ENCODE measurements around the gene TBC1D22A. TPM values are rescaled to one million over a fixed set of nuclear protein-coding genes. Genes with fewer than 3 reads are reported as not detected.

TBC1D22A gene
- total RNA-seq, 2 donors from 2014 or later = 28.9 to 31.3 TPM

DNA sequence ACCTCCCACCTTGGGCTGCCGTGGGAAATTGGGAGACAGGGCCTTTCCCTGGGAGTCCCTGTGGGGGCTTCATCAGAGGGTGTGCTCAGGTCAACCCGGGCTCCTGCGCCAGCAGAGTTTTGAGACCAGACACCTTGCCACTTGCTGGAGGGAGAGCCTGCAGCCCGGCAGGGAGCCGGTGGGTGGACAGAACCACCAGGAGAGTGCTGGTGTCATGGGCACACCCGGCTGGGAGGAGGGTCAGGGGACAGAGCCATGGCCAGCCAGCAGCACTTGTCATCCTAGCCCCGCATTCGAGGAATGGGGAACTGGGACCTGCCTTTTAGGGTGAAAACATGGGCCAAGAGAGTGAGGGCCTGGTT, 209.3 kb downstream of the TBC1D22A start:
- Histone ChIP-seq H3K4me1 (ENCODE audit: control insufficient read depth in 1 of 2, low read depth in 2 of 2) (peaks cover 0 to 2% of the 10 kb centered on the region in 2 donors), H3K27me3 (replicated peaks; ENCODE audit: insufficient read depth) (no peaks in the 10 kb centered on the region), H3K27ac (no peak overlapping the region), H3K4me3 (no peak overlapping the region), H3K36me3 (peaks cover 9% of the 10 kb centered on the region), H3K9me3 (no peaks in the 10 kb centered on the region)
- ATAC-seq (ENCODE audit: insufficient number of reproducible peaks, low FRiP score, low read depth) (no peak), DNase-seq (ENCODE audit: low spot score) (no peak)
- TF ChIP-seq, protein P1, sequence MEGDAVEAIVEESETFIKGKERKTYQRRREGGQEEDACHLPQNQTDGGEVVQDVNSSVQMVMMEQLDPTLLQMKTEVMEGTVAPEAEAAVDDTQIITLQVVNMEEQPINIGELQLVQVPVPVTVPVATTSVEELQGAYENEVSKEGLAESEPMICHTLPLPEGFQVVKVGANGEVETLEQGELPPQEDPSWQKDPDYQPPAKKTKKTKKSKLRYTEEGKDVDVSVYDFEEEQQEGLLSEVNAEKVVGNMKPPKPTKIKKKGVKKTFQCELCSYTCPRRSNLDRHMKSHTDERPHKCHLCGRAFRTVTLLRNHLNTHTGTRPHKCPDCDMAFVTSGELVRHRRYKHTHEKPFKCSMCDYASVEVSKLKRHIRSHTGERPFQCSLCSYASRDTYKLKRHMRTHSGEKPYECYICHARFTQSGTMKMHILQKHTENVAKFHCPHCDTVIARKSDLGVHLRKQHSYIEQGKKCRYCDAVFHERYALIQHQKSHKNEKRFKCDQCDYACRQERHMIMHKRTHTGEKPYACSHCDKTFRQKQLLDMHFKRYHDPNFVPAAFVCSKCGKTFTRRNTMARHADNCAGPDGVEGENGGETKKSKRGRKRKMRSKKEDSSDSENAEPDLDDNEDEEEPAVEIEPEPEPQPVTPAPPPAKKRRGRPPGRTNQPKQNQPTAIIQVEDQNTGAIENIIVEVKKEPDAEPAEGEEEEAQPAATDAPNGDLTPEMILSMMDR (IDR thresholded peaks at IDR 0.05) = no peak

DNA sequence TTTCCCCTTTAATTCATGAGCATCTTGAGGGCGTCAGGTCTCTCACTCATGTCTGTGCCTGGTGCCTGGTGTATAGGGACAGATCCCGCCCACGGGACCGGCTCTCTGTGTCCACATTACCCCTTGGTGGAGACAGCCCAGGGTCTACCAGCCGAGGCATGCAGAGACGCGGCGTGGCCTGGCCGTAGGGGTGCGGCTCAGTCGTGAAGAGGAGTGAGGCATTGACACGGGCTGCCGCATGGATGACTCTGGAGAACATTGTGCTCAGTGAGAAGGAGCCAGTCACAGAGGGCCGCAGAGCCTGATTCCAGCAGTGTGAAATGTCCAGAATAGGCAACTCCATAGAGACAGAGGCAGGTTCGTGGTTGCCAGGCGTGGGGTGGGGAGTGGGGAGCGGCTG, 209.8 kb downstream of the TBC1D22A start:
- no peak for DNase-seq (ENCODE audit: low spot score)
- H3K9me3 ChIP-seq = no peaks in the 10 kb centered on the region
- no peak overlapping the region for H3K4me3 ChIP-seq
- TF ChIP-seq, protein P1 (IDR thresholded peaks at IDR 0.05) = no peak
- H3K27me3 ChIP-seq (replicated peaks; ENCODE audit: insufficient read depth) = no peaks in the 10 kb centered on the region
- ATAC-seq (ENCODE audit: insufficient number of reproducible peaks, low FRiP score, low read depth) = no peak
- H3K36me3 ChIP-seq = peaks cover 9% of the 10 kb centered on the region
- H3K4me1 ChIP-seq (ENCODE audit: control insufficient read depth in 1 of 2, low read depth in 2 of 2) = peaks cover 0 to 2% of the 10 kb centered on the region in 2 donors
- no peak overlapping the region for H3K27ac ChIP-seq

DNA sequence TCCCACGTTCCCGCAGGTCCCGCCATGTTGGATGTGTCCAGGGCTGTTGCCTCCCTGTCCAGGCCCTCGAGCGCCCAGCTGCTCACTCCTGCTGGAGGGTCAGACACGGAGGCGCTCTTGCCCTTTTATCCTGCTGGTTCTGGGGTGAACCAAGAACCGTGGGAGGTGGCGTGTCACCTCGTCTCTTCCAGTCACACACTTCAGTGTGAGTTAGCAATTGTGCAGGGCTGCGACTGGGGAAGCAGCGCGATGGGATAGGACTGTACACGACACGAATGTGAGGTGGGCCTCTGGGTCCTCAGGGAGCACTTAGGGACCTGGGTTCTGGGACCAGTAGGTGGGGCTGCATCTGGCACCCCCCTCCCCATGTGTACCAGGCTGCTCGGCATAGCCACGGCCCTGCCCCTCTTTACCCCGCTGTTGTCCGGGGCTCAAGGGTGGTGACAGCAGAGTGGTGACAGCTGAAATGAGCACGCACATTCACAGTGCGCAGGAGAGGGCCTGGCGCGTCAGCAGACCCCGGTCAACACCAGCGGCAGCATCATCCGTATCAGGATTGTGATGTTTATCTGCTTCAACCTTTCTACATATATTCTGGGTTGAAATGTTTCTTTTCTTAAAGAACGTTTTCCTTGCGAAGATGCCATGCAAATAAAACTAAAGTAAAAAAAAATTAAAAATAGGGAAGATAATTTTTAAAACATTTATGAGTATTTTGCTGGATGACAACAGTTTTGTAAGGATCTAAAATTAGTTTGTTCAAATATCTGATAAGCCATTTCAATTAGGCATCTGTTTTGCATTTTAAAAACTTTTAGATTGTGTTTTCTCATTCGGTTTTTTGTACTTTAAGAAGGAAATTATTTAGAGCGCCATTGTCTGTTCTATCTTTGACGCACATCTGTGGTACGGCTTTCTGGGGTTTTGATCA, 210.7 kb downstream of the TBC1D22A start:
- H3K4me3 ChIP-seq = no peak overlapping the region
- ATAC-seq (ENCODE audit: insufficient number of reproducible peaks, low FRiP score, low read depth) = no peak

DNA sequence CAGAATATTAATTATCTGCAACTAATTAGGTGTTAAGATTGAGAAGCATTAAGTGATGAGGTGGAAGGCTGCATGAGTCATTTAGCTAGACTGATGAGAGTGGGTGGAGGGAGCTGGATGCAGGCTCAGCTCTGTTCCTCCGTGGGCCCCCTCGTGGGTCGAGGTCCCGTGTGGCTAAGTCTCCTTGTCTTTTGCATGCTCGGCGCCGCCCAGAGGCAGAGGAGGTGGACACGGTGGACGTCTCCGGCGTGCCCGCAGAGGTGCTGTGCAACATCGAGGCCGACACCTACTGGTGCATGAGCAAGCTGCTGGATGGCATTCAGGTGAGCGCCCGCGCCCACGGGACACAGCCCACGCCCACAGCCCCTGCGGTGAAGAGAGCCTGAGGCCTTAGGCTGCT, 211.6 kb downstream of the TBC1D22A start:
- DNase-seq (ENCODE audit: low spot score) = no peak
- no peak for ATAC-seq (ENCODE audit: insufficient number of reproducible peaks, low FRiP score, low read depth)
- H3K4me1 ChIP-seq (ENCODE audit: control insufficient read depth in 1 of 2, low read depth in 2 of 2) = peaks cover 0 to 2% of the 10 kb centered on the region in 2 donors
- no peaks in the 10 kb centered on the region for H3K27me3 ChIP-seq (replicated peaks; ENCODE audit: insufficient read depth)
- no peaks in the 10 kb centered on the region for H3K9me3 ChIP-seq
- no peak overlapping the region for H3K27ac ChIP-seq
- TF ChIP-seq, protein P1 (IDR thresholded peaks at IDR 0.05) = no peak
- peaks cover 9% of the 10 kb centered on the region for H3K36me3 ChIP-seq
- no peak overlapping the region for H3K4me3 ChIP-seq

More for the DNA sequence above, 210.7 kb downstream of the TBC1D22A start:
- DNase-seq (ENCODE audit: low spot score) = no peak
- no peak overlapping the region for H3K27ac ChIP-seq
- H3K4me1 ChIP-seq (ENCODE audit: control insufficient read depth in 1 of 2, low read depth in 2 of 2) = peaks cover 0 to 2% of the 10 kb centered on the region in 2 donors
- H3K36me3 ChIP-seq = peaks cover 9% of the 10 kb centered on the region
- H3K9me3 ChIP-seq = no peaks in the 10 kb centered on the region
- TF ChIP-seq, protein P1 (IDR thresholded peaks at IDR 0.05) = no peak
- no peaks in the 10 kb centered on the region for H3K27me3 ChIP-seq (replicated peaks; ENCODE audit: insufficient read depth)

DNA sequence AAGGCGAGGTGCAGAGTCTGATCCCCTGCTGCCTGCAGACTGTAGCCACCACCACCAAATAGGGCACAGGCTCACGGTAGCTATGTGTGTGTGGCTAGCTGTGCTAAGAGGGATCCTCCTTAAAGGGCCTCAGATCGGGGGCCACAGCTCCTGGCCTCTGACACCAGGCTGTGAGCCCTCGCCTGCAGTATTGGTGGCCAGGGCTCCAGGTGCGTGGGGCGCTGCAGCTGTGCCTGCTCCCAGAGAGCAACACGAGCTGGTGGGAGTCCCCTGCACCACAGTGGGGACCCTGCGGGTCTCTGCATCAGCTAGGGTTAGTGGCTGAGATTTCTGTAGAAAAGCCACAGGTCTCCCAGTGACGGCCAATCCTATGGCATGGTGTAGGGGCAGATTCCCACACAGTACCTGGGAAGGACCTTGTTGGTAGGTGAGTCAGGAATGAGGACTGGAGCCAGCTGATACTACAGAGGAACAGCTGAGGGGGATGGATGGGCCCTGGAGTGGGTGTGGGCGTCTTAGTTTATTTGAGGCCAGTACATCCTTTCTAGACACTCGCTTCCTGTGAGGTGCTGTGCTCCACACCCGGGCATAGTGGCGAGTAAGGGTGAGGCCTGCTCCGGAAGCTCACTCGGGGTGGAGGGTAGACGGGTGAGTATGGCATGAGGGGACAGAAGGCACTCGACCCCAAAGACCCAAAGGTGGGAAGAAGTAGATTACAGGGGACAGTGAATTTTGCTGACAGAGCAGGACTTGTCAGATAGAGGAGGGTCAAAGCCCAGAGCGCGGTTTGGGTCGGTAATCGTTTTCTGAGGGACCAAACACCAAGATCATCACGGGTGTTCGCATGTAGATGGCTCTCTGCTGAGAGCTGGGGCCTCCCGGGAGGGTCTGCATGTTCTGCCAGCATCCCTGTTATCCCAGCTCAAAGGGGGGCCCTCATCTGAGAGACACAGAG, 212.5 kb downstream of the TBC1D22A start:
- Histone ChIP-seq H3K27me3 (replicated peaks; ENCODE audit: insufficient read depth) (no peaks in the 10 kb centered on the region), H3K27ac (no peak overlapping the region), H3K36me3 (peaks cover 15% of the 10 kb centered on the region), H3K9me3 (no peaks in the 10 kb centered on the region), H3K4me1 (ENCODE audit: control insufficient read depth in 1 of 2, low read depth in 2 of 2) (peaks cover 0 to 2% of the 10 kb centered on the region in 2 donors), H3K4me3 (no peak overlapping the region)
- TF ChIP-seq, protein P1 (IDR thresholded peaks at IDR 0.05) = no peak
- no peak for DNase-seq (ENCODE audit: low spot score)
- ATAC-seq (ENCODE audit: insufficient number of reproducible peaks, low FRiP score, low read depth) = no peak
